C4-2B (cell line): ENCODE results near the gene TRIM3.

ENCODE experiments used
- CTCF ChIP-seq: fragments of 450-650 bp; conservative IDR thresholded peaks from 2 replicates; pipeline ENCODE4 v1.5.1; 2017; ENCODE audit warnings: mild to moderate bottlenecking
- ZFX ChIP-seq: fragments of 450-650 bp; IDR thresholded peaks from 2 replicates; pipeline ENCODE4 v1.6.1; 2017

GRCh38 chr11:6401464-6401863 is 72.3 kb downstream of the TRIM3 start:
- no peak for TF ChIP-seq CTCF
- TF ChIP-seq ZFX = no peak
